ENCODE measurements around the gene GTPBP8. TPM values are rescaled to one million over a fixed set of nuclear protein-coding genes. Genes with fewer than 3 reads are reported as not detected.
"Not testable (repeated sequence)": the region's sequence is repeated elsewhere in the genome, so short reads cannot be mapped to it uniquely, and the experiment has no call there.

The GTPBP8 gene
- total RNA-seq, 1 donor from 2014 or later = 25.2 TPM

DNA sequence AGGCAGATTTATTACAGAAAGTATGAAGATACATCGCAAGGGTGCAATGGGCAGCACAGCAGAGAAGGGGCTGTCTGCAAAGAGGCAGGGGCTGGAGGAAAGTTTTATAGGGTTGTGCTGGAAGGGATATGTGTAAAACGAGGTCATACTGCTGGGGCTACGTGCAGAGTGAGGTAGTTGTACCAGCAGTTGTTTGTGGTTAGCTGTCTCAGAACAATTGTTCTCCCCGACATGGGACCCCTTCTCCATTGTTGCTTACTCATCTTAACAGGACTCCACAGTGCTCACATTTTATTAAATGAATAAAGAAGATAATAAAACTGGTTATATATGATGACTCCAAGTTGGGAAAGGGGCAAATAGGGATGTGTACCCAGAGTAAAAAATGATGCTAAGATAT, 49.4 kb downstream of the GTPBP8 start:
- Mint-ChIP-seq H3K9me3 (ENCODE audit: low read depth) (peaks cover 2% of the 10 kb centered on the region), H3K4me1 (ENCODE audit: low read depth) (no peaks in the 10 kb centered on the region), H3K27me3 (no peaks in the 10 kb centered on the region), H3K4me3 (ENCODE audit: low read depth) (no peak overlapping the region), H3K36me3 (ENCODE audit: insufficient read depth) (peaks cover 1% of the 10 kb centered on the region), H3K27ac (no peak overlapping the region)
- TF ChIP-seq, protein P1, sequence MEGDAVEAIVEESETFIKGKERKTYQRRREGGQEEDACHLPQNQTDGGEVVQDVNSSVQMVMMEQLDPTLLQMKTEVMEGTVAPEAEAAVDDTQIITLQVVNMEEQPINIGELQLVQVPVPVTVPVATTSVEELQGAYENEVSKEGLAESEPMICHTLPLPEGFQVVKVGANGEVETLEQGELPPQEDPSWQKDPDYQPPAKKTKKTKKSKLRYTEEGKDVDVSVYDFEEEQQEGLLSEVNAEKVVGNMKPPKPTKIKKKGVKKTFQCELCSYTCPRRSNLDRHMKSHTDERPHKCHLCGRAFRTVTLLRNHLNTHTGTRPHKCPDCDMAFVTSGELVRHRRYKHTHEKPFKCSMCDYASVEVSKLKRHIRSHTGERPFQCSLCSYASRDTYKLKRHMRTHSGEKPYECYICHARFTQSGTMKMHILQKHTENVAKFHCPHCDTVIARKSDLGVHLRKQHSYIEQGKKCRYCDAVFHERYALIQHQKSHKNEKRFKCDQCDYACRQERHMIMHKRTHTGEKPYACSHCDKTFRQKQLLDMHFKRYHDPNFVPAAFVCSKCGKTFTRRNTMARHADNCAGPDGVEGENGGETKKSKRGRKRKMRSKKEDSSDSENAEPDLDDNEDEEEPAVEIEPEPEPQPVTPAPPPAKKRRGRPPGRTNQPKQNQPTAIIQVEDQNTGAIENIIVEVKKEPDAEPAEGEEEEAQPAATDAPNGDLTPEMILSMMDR (IDR thresholded peaks at IDR 0.05; ENCODE audit: unreplicated experiment) = no peak
- DNase-seq (ENCODE audit: low spot score, unreplicated experiment) = no peak

DNA sequence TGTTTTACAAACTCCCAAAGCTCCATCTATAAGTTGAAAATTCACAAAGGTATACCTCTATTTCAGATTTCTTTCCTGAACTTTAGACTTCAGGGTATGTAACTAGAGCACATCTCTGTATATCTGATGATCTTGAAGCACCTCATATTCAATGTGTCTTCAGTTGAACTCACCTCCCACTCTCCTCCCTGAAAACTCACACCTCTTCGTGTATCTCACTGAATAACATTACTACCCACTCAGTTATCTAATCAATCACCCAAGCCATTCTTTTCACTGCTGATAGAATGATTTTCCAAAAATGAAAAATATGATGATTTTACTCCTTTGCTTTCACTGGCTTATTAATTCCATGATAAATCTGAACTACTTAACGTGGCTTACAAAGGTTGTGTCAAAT, 52.9 kb downstream of the GTPBP8 start:
- Mint-ChIP-seq H3K27ac (no peak overlapping the region), H3K9me3 (ENCODE audit: low read depth) (peaks cover 4% of the 10 kb centered on the region), H3K27me3 (no peaks in the 10 kb centered on the region), H3K36me3 (ENCODE audit: insufficient read depth) (peaks cover 5% of the 10 kb centered on the region), H3K4me3 (ENCODE audit: low read depth) (no peak overlapping the region), H3K4me1 (ENCODE audit: low read depth) (no peaks in the 10 kb centered on the region)
- TF ChIP-seq, protein P1 (IDR thresholded peaks at IDR 0.05; ENCODE audit: unreplicated experiment) = no peak
- no peak for DNase-seq (ENCODE audit: low spot score, unreplicated experiment)

DNA sequence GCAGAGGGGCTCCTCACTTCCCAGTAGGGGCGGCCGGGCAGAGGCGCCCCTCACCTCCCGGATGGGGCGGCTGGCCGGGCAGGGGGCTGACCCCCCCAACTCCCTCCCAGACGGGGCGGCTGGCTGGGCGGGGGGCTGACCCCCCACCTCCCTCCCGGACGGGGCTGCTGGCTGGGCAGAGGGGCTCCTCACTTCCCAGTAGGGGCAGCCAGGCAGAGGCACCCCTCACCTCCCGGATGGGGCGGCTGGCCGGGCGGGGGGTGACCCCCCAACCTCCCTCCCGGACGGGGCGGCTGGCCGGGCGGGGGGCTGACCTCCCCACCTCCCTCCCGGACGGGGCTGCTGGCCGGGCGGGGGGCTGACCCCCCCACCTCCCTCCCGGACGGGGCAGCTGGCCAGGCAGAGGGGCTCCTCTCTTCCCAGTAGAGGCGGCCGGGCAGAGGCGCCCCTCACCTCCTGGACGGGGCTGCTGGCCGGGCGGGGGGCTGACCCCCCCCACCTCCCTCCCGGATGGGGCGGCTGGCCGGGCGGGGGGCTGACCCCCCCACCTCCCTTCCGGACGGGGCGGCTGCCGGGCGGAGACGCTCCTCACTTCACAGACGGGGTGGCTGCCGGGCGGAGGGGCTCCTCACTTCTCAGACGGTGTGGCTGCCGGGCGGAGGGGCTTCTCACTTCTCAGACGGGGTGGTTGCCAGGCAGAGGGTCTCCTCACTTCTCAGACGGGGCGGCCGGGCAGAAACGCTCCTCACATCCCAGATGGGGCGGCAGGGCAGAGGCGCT, 55.6 kb downstream of the GTPBP8 start:
- H3K9me3 Mint-ChIP-seq (ENCODE audit: low read depth); H3K27ac Mint-ChIP-seq; H3K4me1 Mint-ChIP-seq (ENCODE audit: low read depth); H3K4me3 Mint-ChIP-seq (ENCODE audit: low read depth); DNase-seq (ENCODE audit: low spot score, unreplicated experiment); H3K36me3 Mint-ChIP-seq (ENCODE audit: insufficient read depth); H3K27me3 Mint-ChIP-seq: not testable (repeated sequence)

DNA sequence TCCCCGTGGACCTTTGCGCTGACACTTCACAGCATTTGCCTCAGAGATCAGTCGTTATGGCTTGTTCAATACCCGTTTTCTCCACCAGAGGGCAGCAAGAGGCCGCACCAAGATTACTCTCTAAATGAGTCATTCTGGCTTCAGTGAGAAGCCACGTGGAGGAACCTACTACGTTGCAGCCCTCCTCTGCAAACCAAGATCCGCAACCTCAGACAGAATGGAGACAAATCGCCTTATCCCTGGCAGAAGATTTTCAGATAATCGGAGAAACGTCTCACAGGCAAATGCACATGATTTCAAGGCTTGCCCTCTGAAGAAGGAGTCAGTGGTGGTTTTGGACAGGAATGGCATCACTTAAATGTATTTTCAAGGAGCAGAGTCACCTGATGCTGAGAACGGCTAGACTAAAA, 60.5 kb downstream of the GTPBP8 start:
- Mint-ChIP-seq H3K4me1 (ENCODE audit: low read depth) (no peaks in the 10 kb centered on the region), H3K4me3 (ENCODE audit: low read depth) (no peak overlapping the region), H3K9me3 (ENCODE audit: low read depth) (no peaks in the 10 kb centered on the region), H3K27me3 (peaks cover 3% of the 10 kb centered on the region), H3K36me3 (ENCODE audit: insufficient read depth) (peaks cover 3% of the 10 kb centered on the region), H3K27ac (no peak overlapping the region)
- TF ChIP-seq, protein P1 (IDR thresholded peaks at IDR 0.05; ENCODE audit: unreplicated experiment) = peak; percentile 93
- peak; percentile 75 for DNase-seq (ENCODE audit: low spot score, unreplicated experiment)

Other genes starting within 250 kb of the GTPBP8 start
- gene CD200R1L, start 144.1 kb upstream of the GTPBP8 start, total RNA-seq = not detected in 2 replicates
- 0.13 TPM in 1 of 2 replicates, not detected in the other for gene CD200R1, start 15.9 kb upstream of the GTPBP8 start, total RNA-seq
- 10.8 and 14.2 TPM in 2 replicates for gene BOC, start 220.6 kb downstream of the GTPBP8 start, total RNA-seq

All from progenitor cell of endocrine pancreas (in vitro differentiated cells).